Prostate gland (tissue), 2 donors: ENCODE results near the gene CLN3.

Experiments
- POLR2A ChIP-seq: fragments of 450-650 bp; IDR thresholded peaks from one replicate; pipeline ENCODE4 v1.6.1; 2016; ENCODE audit warnings: antibody characterized with exemption, mild to moderate bottlenecking
- TF ChIP-seq, protein P1 (sequence below), 4 experiments: fragments of 200-600 bp in 2 of 4; fragments of 450-650 bp in 2 of 4; sonication (generic) in 2 of 4; IDR thresholded peaks; 1 replicate in 3 of 4; 2 replicates in 1 of 4; pipeline ENCODE4 v1.5.1; 2016 to 2019; ENCODE audit warnings: antibody characterized with exemption in 4 of 4, mild to moderate bottlenecking in 2 of 4, moderate library complexity in 2 of 4

DNA sequence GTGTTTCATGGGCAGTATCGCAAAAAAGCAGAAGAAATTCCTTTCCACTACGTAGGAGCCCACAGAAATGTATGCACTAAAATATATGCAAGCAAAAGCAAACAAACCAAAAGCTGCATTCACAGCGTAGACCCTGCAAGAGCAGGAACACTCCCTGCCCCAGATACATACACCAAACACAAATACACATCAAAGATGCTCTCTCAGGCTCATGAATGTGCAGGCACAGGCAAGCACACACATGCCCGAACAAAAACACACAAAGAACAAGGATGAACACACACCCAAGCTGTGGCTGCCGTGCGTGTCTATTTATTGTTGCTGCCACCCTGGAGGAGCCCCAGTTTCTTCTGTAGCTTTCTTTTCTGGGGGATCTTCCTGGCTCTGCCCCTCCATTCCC lies 45.2 kb upstream of the CLN3 start:
- TF ChIP-seq POLR2A = no peak
- TF ChIP-seq, protein P1, sequence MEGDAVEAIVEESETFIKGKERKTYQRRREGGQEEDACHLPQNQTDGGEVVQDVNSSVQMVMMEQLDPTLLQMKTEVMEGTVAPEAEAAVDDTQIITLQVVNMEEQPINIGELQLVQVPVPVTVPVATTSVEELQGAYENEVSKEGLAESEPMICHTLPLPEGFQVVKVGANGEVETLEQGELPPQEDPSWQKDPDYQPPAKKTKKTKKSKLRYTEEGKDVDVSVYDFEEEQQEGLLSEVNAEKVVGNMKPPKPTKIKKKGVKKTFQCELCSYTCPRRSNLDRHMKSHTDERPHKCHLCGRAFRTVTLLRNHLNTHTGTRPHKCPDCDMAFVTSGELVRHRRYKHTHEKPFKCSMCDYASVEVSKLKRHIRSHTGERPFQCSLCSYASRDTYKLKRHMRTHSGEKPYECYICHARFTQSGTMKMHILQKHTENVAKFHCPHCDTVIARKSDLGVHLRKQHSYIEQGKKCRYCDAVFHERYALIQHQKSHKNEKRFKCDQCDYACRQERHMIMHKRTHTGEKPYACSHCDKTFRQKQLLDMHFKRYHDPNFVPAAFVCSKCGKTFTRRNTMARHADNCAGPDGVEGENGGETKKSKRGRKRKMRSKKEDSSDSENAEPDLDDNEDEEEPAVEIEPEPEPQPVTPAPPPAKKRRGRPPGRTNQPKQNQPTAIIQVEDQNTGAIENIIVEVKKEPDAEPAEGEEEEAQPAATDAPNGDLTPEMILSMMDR (IDR thresholded peaks at IDR 0.05) = no peak
